DOHH2 (cell line): ENCODE measurements around the gene HCAR2.
"Not testable (repeated sequence)": the region's sequence is repeated elsewhere in the genome, so short reads cannot be mapped to it uniquely, and the experiment has no call there.

Source experiments
- CTCF ChIP-seq: fragments of 200-600 bp; sonication (generic); IDR thresholded peaks from one replicate; pipeline ENCODE4 v1.5.1; 2014; ENCODE audit warnings: antibody characterized with exemption, mild to moderate bottlenecking, low read depth, low read length; ENCODE audit not compliant: poor library complexity, severe bottlenecking
- EZH2phosphoT487 ChIP-seq: fragments of 200-600 bp; sonication (generic); IDR thresholded peaks from 2 replicates; pipeline ENCODE4 v1.6.1; 2017; ENCODE audit warnings: borderline replicate concordance, mild to moderate bottlenecking, antibody characterized with exemption, low read length, moderate library complexity, mixed read lengths

GRCh38 chr12:122680989-122681388 is 22.2 kb downstream of the HCAR2 start:
- TF ChIP-seq CTCF, EZH2phosphoT487: not testable (repeated sequence)
